Urinary bladder (tissue), 4 donors: ENCODE results near the gene KCNMA1. TPM values are rescaled to one million over a fixed set of nuclear protein-coding genes. Genes with fewer than 3 reads are reported as not detected.

ENCODE experiments used
- DNase-seq: peaks from one replicate; pipeline ENCODE4 v3.0.0-alpha.2; 2015; ENCODE audit errors: extremely low spot score
- H3K27ac ChIP-seq: one replicate; pipeline ENCODE4 v1.5.1; 2013; ENCODE audit warnings: low read depth, mild to moderate bottlenecking, moderate library complexity
- H3K36me3 ChIP-seq: one replicate; pipeline ENCODE4 v1.6.1; 2013; ENCODE audit warnings: mild to moderate bottlenecking, moderate library complexity; ENCODE audit not compliant: insufficient read depth
- H3K4me1 ChIP-seq: one replicate; pipeline ENCODE4 v1.6.1; 2013; ENCODE audit warnings: mild to moderate bottlenecking, moderate library complexity; ENCODE audit not compliant: insufficient read depth
- H3K4me3 ChIP-seq: one replicate; pipeline ENCODE4 v1.5.1; 2013; ENCODE audit warnings: low read depth, low read length
- WGBS: extraction: QIAGEN DNeasy Blood & Tissue Kit; methylation state at CpG from one replicate; pipeline ENCODE4 v1.1.7; 2013; 5-methylcytosine and 5-hydroxymethylcytosine counted together
- polyA plus RNA-seq: library from polyadenylated mRNA; stranded (reverse); fragments of 200-250 nt; gene quantifications from one replicate; pipeline ENCODE4 v1.2.3, GENCODE V29; 2013
- total RNA-seq: library from RNA; depleted of rRNA; stranded (reverse); fragments of >200 nt; gene quantifications from one replicate; pipeline ENCODE4 v1.2.3, GENCODE V29; 2014
- donor health status: healthy with polysubstance abuse.
- donor health status: healthy.

KCNMA1 gene
- total and polyA plus RNA-seq, 2 donors: 105 to 107 TPM

DNA sequence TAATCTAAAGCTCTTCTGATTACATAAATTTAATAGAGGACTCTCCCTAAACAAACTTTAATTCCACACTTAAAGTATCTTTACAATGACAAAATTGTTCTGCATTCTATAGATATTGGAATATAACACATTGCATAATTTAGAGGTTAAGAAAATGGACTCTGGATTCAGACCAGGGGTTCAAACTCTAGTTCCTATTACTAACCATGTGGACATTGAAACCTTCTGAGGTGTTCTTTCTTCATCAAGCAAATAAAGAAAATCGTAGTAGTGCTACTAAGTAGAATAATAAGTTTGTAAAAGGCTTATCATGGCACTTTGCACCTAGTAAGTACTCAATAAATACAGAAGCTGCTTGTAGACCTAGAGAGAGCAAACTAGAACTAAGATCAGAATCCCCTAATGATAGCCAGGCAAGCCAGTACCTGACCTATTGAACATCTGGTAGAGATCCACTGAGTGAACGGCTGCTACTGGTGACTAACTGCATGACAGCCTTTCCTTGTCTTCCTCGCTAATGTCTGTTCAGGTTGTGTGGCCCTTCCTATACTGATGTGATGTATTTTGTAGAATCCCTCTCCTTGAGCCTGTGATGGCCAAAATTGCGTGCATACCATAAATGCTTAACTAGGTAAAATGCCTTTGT lies 430.3 kb downstream of the KCNMA1 start:
- Histone ChIP-seq H3K36me3 (no peaks in the 10 kb centered on the region), H3K4me1 (no peaks in the 10 kb centered on the region), H3K4me3 (no peak overlapping the region), H3K27ac (no peak overlapping the region)
- WGBS: 43% methylated on average over 4 of the region's 4 CpGs
- no peak for DNase-seq

DNA sequence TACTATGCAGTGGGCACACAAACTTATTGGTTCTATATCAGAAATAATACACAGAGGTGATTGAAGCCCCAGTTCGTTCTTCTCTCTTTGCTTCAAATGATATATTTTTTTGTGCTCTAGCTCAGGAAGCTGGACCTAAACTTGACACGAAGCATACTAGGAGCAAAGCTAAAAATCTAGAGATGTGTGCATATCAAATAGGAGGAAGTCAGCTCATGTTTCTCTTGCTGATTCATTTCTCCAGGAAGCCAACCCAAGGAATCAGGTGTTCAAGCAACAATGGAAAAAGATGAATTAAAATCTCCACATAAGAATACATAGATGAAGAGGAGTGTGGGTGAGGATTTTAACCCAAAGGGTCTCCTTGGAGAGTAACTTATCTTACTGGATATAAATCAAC lies 432.5 kb downstream of the KCNMA1 start:
- H3K4me1 ChIP-seq: no peaks in the 10 kb centered on the region
- no peak for DNase-seq
- no peak overlapping the region for H3K4me3 ChIP-seq
- H3K36me3 ChIP-seq: no peaks in the 10 kb centered on the region
- no peak overlapping the region for H3K27ac ChIP-seq
- WGBS: 86% methylated on average over 2 of the region's 2 CpGs

DNA sequence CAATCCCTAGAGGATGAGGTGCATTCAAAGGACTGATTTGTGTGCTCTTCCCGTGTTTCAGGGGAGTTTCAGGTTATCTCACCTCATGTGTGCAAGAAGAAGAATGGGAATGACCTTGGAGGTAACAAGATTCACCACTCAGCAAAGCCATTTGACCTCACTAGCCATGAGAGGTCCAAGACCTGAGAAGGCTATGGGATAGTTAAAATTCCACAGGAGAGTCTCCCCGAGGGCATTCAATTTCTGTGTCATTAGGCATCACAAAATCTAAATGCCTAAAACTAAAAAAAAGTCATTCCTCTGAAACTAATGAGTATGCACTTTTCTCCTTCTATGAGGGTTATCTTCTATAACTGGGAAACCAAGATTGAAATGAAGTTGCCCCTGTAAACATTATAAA lies 433.4 kb downstream of the KCNMA1 start:
- Histone ChIP-seq H3K4me3 (no peak overlapping the region), H3K27ac (no peak overlapping the region), H3K4me1 (no peaks in the 10 kb centered on the region), H3K36me3 (no peaks in the 10 kb centered on the region)
- no peak for DNase-seq
- 80% methylated on average over 2 of the region's 2 CpGs for WGBS

DNA sequence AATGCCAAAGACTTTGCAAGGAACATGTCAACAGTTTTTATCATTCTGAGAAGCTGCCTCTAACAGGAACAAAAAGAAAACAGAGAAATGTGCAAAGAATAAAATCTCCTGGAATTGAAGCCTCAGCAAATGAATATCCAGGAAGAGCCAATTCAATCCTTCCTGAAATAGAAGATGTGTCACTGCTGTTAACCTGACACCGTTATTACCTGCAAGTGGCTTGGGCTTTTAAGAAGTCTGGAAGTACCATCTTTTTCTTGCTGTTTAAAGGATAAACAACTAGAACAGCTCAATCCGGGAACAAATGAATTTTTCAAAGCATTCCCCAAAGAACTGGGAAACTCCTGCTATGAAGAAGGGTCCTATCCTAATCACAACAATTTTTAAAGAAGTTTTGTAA lies 434.8 kb downstream of the KCNMA1 start:
- Histone ChIP-seq H3K36me3 (no peaks in the 10 kb centered on the region), H3K4me1 (no peaks in the 10 kb centered on the region), H3K27ac (no peak overlapping the region), H3K4me3 (no peak overlapping the region)
- WGBS: 57% methylated on average over 2 of the region's 2 CpGs
- no peak for DNase-seq

DNA sequence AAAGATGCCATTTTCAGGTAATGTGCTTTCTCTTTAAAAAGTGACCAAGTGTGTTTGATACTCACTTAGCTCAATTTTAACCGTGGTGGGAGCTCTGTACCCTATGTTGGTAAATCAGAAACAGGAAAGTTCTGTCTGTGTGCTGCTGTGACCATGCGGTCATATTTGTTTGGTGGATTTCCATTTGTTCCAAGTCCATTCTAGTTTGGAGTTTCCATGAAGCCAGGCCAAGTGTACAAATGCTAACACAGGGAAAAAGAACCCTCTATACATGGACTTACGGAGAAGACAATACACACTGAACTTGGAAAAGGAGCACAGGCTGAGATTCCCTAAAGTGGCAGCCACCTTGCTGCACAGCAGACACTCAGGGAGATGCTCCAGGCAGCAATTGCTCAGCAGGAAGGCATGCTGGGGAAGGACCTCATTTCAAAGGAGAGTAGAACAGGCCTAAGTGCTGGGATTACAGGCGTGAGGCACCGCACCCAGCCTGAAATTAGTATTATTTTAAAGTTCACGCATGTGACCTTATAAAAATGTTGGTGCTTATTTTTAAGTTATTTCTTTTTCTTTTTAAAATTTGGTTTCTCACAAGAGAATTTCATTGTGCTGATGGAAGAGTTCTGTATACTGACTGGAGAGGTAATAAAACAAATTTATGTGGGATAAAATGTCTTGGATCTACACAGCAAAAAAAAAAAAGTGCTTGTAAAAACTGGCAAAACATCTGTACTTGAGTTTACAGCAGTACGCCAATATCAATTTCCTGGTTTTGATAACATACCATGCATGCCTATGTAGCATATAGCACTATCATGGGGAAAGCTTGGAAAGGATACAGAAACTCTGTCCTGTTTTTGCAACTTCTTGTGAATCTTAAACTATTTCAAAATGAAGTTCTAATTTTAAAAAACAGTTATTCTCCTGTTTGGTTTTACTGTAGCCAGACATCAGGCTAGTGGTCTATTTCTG lies 436.2 kb downstream of the KCNMA1 start:
- no peak overlapping the region for H3K27ac ChIP-seq
- no peak overlapping the region for H3K4me3 ChIP-seq
- 41% methylated on average over 7 of the region's 7 CpGs for WGBS
- no peaks in the 10 kb centered on the region for H3K4me1 ChIP-seq
- no peaks in the 10 kb centered on the region for H3K36me3 ChIP-seq
- DNase-seq: no peak

DNA sequence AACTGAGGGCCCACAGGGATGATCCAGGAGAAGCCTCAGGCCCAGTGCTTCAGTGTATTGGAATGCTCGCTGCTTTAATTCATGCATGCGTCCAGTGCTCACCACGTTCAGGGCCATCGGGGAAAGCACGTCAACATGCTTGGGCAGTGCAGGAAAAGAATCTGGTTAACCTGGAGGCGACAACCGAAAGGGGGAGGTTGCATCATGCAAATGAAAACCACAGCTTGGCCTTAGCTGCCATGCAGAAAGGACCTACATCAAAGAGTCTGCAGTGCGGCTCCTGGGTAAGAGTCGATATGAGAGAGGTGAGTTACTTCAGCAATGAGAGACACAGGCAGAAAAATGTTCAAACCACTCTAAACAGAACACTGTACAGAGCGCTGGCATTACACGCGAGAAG lies 440.1 kb downstream of the KCNMA1 start:
- WGBS: 93% methylated on average over 12 of the region's 12 CpGs
- H3K4me1 ChIP-seq: no peaks in the 10 kb centered on the region
- H3K36me3 ChIP-seq: no peaks in the 10 kb centered on the region
- H3K27ac ChIP-seq: no peak overlapping the region
- DNase-seq: no peak
- no peak overlapping the region for H3K4me3 ChIP-seq

DNA sequence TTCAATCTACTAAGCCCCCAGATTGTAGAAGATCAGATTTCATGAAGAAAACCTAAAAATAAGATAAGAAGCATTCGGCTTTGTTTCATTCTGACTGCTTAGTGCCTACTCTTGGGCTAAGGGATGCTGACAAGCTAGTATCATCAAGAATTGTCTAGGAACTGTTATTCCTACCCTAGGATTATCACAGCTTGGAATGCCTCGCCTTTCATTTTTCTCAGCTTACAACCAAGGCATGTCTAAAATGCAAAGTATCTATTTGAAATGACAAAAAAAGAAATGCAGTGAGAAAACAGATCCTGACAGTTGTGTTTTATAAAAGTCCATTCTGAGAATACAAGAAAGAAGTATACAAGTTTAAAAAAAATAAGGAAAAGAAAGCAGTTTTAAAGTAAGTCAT lies 441.0 kb downstream of the KCNMA1 start:
- Histone ChIP-seq H3K4me1 (no peaks in the 10 kb centered on the region), H3K27ac (no peak overlapping the region)

DNA sequence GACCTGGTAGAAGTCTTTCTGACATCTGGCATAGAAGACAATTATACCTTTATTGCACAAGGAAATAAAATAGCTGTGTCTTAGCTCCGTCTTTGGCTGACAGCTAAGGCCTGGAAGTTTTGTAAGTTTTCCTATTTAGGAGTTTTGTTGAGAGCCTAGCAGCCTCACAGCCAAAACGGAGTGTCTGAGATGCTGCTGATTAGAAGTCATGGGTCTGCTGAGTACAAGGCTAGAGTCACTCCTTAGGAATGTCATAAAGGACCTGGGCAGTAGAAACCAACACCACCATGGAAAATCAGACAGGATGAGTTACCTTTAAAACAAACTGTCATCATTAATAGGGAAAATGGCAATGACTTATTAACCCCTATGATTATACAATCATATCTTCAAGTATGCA lies 442.5 kb downstream of the KCNMA1 start:
- Histone ChIP-seq H3K36me3 (no peaks in the 10 kb centered on the region), H3K4me1 (no peaks in the 10 kb centered on the region), H3K27ac (no peak overlapping the region), H3K4me3 (no peak overlapping the region)
- no peak for DNase-seq
- WGBS: 27% methylated on average over 2 of the region's 2 CpGs

More for the DNA sequence above, 441.0 kb downstream of the KCNMA1 start:
- H3K36me3 ChIP-seq: no peaks in the 10 kb centered on the region
- DNase-seq: no peak
- no peak overlapping the region for H3K4me3 ChIP-seq
- WGBS: 54% methylated on average over 2 of the region's 2 CpGs

DNA sequence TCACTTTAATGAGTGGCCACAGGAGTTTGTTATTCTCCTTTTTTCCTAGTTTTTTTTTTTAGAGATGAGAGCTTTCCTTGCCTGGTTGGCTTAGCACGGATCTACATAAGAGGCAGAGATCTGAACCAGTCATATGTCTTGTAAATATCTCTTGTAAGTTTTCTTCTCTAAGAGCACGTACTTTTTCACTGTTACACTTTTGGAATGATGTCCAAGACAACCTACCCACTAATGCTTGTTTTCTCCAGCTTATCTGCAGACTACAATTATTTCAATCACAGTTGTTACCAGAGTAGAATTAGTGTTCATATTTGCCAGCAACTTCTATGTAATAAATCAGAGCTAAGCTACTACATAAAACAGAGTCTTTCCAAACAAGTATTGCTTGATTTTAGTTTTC lies 444.6 kb downstream of the KCNMA1 start:
- Histone ChIP-seq H3K27ac (no peak overlapping the region), H3K4me3 (no peak overlapping the region), H3K36me3 (no peaks in the 10 kb centered on the region), H3K4me1 (no peaks in the 10 kb centered on the region)
- 24% methylated on average over 2 of the region's 2 CpGs for WGBS
- DNase-seq: no peak

DNA sequence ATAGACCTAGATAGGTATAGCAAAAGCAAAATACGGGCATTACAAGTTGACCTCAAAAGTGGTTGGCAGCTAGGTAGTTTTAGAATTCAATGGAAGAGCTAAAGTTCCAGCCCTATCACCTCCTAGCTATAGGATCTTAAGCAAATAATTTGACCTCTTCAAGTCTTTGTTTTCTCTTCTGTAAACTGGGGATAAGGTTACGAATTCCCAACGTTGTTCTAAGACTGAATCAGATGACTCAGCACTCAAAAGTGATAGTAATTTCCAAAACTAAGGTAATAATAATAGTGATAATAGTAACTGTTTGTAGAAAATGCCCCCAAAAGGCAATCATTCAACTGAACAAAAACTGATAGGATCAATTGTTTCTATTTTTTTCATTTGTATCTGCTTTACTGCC lies 445.2 kb downstream of the KCNMA1 start:
- H3K4me3 ChIP-seq: no peak overlapping the region
- no peaks in the 10 kb centered on the region for H3K36me3 ChIP-seq
- H3K27ac ChIP-seq: no peak overlapping the region
- DNase-seq: no peak
- H3K4me1 ChIP-seq: no peaks in the 10 kb centered on the region
- WGBS: 46% methylated on average over 3 of the region's 3 CpGs

DNA sequence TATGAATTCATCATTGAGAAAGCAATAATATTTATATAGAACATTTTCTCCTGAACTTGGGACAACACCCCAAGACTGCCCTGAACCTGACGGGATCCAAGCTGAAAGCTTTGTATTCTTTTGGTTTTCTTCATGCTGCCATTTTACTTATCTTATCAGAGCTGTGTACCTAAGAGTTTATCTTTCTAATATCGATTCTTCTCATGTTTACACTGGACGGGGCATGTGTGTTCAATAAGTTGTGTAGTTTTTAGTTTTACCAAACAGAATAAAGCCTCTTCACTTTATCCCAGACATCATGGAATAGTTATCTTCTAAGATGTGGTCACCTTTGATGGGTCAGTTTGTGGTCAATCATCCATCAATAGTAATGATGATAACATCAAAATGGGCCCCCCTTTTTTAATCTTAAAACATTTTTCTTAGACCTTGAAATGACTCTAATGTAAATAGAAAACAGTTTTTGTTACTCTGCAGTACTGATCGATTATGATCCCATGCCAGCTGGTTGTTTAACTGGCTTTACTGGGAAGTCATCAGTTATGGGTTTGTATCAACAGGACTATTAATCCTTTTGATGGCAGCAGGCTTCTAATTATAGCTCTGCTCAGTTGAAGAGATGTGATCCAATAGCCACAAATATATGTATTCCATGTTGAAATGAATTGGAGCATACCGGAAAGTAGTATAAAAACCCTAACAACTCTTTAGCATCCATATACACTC lies 446.1 kb downstream of the KCNMA1 start:
- Histone ChIP-seq H3K4me3 (no peak overlapping the region), H3K36me3 (no peaks in the 10 kb centered on the region), H3K27ac (no peak overlapping the region), H3K4me1 (no peaks in the 10 kb centered on the region)
- no peak for DNase-seq
- 65% methylated on average over 5 of the region's 5 CpGs for WGBS

DNA sequence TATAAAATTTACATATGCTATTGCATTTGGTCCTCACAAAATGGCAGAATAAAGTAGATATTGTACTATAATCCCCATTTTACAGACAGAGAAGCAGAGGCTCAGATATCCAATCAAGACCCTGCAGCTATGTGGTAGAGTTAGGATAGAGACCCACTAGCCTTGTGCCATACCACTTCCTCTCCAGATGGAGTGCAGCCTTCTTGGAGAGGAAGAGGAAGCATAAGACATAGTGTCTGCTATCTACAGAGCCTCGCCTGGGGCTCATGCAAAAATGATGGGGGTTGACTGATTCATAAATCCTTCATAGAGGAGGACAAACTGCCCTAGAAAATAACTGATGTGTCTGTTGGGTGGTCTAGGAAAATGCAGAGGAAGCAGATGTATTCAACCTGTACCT lies 447.3 kb downstream of the KCNMA1 start:
- Histone ChIP-seq H3K4me1 (no peaks in the 10 kb centered on the region), H3K36me3 (no peaks in the 10 kb centered on the region), H3K27ac (no peak overlapping the region), H3K4me3 (no peak overlapping the region)
- WGBS: 75% methylated on average over 1 of the region's 1 CpG
- no peak for DNase-seq

DNA sequence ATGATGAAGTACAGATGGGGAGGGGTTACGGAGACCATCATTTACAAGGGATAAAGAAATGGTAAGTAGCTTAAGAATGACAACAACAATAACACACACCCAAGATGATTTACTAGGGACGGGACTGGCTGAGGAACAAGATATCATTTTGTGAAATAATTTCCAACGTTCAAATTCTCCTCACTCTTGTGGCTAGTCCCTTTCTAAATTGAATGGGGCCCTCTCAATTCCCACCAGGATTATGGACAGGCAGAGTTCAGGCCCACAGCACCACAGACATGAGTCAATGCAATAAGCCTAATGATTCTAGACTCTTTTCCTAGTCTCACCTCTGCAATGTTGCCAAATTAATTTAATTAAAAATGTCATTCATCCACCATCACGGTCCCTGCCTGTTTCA lies 448.1 kb downstream of the KCNMA1 start:
- no peak for DNase-seq
- 71% methylated on average over 4 of the region's 4 CpGs for WGBS
- Histone ChIP-seq H3K27ac (no peak overlapping the region), H3K4me1 (no peaks in the 10 kb centered on the region), H3K36me3 (no peaks in the 10 kb centered on the region), H3K4me3 (no peak overlapping the region)

DNA sequence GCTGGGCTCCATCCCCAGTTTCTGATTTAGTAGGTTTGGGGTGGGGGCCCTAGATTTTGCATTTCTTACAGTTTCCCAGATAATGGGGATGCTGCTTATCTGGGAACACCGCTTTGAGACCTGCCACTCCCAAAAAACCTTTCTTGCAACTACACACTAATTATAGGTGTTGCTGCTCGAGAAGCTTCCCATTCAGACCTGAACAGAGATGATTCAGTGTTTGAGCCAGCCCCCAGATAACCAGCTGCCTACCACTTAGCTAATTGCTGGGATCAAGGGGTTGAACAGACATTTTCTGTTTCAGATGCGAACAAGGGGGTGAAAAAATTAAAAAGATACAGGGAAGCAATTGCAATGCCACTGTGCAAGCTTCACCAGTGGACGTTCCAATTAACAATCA lies 448.5 kb downstream of the KCNMA1 start:
- Histone ChIP-seq H3K4me3 (no peak overlapping the region), H3K4me1 (no peaks in the 10 kb centered on the region), H3K27ac (no peak overlapping the region), H3K36me3 (no peaks in the 10 kb centered on the region)
- WGBS: 86% methylated on average over 4 of the region's 4 CpGs
- no peak for DNase-seq
